ENCODE measurements around the gene TRIM8. TPM values are rescaled to one million over a fixed set of nuclear protein-coding genes. Genes with fewer than 3 reads are reported as not detected.
A peak's percentile ranks its signal among the peaks of the same experiment; 100 is the strongest.

Gene TRIM8
- total and polyA plus RNA-seq, 2 of the 8 experiments (the other 6 are each of a cell fraction or from before 2014, with no cell fraction given) = 24.9 to 38.8 TPM

DNA sequence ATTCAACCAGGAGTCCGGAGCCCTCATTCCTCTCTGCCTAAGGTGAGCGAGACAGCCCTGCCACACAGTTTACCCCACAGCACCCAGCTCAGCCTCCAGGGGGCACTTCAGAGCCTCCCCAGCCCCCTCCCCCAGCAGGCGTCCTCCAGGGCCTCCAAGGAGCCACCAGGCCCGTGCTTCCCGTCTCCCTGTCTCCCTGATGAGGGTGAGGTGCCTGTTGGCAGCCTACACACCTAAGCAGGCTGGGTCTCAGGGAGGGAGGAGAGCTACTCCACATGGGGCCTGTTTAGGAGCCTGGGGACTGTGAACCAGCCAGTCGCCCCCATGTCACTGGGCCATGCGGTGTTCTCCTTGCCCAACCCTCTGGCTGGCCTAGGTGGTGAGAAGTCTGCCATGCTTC is 28.9 kb upstream of the TRIM8 start (continued):
- peak; percentile 78 to 83 (median 80) for TF ChIP-seq CTCF (IDR thresholded peaks at IDR 0.05; ENCODE audit: control extremely low read depth in 1 of 3, insufficient read depth in 1 of 3, low read depth in 1 of 3, low read length in 3 of 3)
- no peak for TF ChIP-seq FOSL1 (IDR thresholded peaks at IDR 0.05; ENCODE audit: insufficient read depth, low read depth, low read length)
- no peak for TF ChIP-seq MAFK (IDR thresholded peaks at IDR 0.05; ENCODE audit: low read depth, low read length)
- no peak for TF ChIP-seq EZH2 (IDR thresholded peaks at IDR 0.05; ENCODE audit: low read depth, low read length, severe bottlenecking)
- TF ChIP-seq USF2 (IDR thresholded peaks at IDR 0.05; ENCODE audit: low read length) = no peak
- no peak for TF ChIP-seq JUN (IDR thresholded peaks at IDR 0.05; ENCODE audit: low read depth, low read length)
- no peak for TF ChIP-seq NRF1 (IDR thresholded peaks at IDR 0.05; ENCODE audit: low read depth, low read length)
- no peak for TF ChIP-seq ZNF274 (IDR thresholded peaks at IDR 0.05; ENCODE audit: borderline replicate concordance, extremely low read depth, low read length)
- no peak for TF ChIP-seq EP300 (IDR thresholded peaks at IDR 0.05; ENCODE audit: borderline replicate concordance in 1 of 2, low read depth in 2 of 2, low read length in 2 of 2)
- no peak for TF ChIP-seq CBX5 (IDR thresholded peaks at IDR 0.05; ENCODE audit: low read depth, low read length)
- TF ChIP-seq RAD21 (IDR thresholded peaks at IDR 0.05 in 1 of 2, conservative IDR thresholded peaks at IDR 0.05 in 1 of 2; ENCODE audit: low read depth in 2 of 2, low read length in 2 of 2) = peak; percentile 71 to 82
- no peak for TF ChIP-seq SIX5 (IDR thresholded peaks at IDR 0.05; ENCODE audit: low read depth, low read length)
- TF ChIP-seq GTF2F1 (IDR thresholded peaks at IDR 0.05; ENCODE audit: borderline replicate concordance, low read depth, low read length) = no peak
- TF ChIP-seq YY1 (IDR thresholded peaks at IDR 0.05; ENCODE audit: low read depth, low read length) = 0 out of 2 replicates have a peak, but pooled peaks have one; percentile 22
- TF ChIP-seq BCL11A (IDR thresholded peaks at IDR 0.05; ENCODE audit: low read depth in 2 of 2, low read length in 2 of 2) = no peak
- no peak; the same call in 1 of the 2 replicates for TF ChIP-seq MAX (IDR thresholded peaks at IDR 0.05)
- no peak for TF ChIP-seq RNF2 (IDR thresholded peaks at IDR 0.05; ENCODE audit: borderline replicate concordance, low read depth, low read length, missing control alignments, poor library complexity, severe bottlenecking)
- TF ChIP-seq BRCA1 (IDR thresholded peaks at IDR 0.05; ENCODE audit: low read depth, low read length) = no peak
- TF ChIP-seq SP2 (IDR thresholded peaks at IDR 0.05; ENCODE audit: low read length) = no peak
- no peak for TF ChIP-seq CEBPB (IDR thresholded peaks at IDR 0.05; ENCODE audit: low read depth, low read length)
- no peak for TF ChIP-seq POU5F1 (IDR thresholded peaks at IDR 0.05; ENCODE audit: low read depth, low read length)
